Heart left ventricle (tissue), 13 donors: ENCODE measurements around the gene MYL7.

Experiments
- CTCF ChIP-seq, 12 donors: fragments of 200-600 bp; sonication (generic) in 4 of 12; IDR thresholded peaks; one replicate each; pipeline versions ENCODE4 v1.5.0 to v1.8.0; 2018 to 2022; ENCODE audit warnings: antibody characterized with exemption in 12 of 12, mild to moderate bottlenecking in 5 of 12
- POLR2A ChIP-seq, 2 donors: fragments of 450-650 bp; IDR thresholded peaks; one replicate each; pipeline ENCODE4 v1.6.1; 2017; ENCODE audit warnings: antibody characterized with exemption in 2 of 2, mild to moderate bottlenecking in 2 of 2, moderate library complexity in 2 of 2
- donor health status: ischemic (EF 13 %, LVEDD 7.1; RV severe dilation, severe dysfunction).
- donor health status: DM: no; HTN: yes; CAD: no.
- donor health status: DM: no; HTN: no; CAD: no.
- donor health status: ischemic (EF 25% LVEDD 6.9; RV normal size, moderate dysfunction).
- donor health status: ischemic (EF 25% LVEDD 5.7; RV mildly dilated, moderate dysfunction).
- donor health status: ischemic (EF 35%, LVEDD 5.7; RV mildly dilated, moderate dysfunction).
- donor health status: nonischemic (EF 11% LVEDD 7.7; RV severe dilation, severe dysfunction).
- donor health status: DM: yes; HTN: yes; CAD: no.
- donor health status: PGD.
- donor health status: ischemic (EF 29% LVEDD 5.4; RV normal size, mild dysfunction).
- donor health status: nonischemic (EF 23%, LVEDD 6.1; RV moderate dilation, normal function).

- TF ChIP-seq CTCF (IDR thresholded peaks at IDR 0.05) (no peak), POLR2A (IDR thresholded peaks at IDR 0.05) (no peak)
Observed at GRCh38 chr7:44109991-44110390, 31.1 kb downstream of the MYL7 start.
